ENCODE results near the gene PLEKHF1. TPM values are rescaled to one million over a fixed set of nuclear protein-coding genes. Genes with fewer than 3 reads are reported as not detected.

The PLEKHF1 gene
- total and polyA plus RNA-seq, 2 experiments from 2014 or later: 10.1 to 25.1 TPM

DNA sequence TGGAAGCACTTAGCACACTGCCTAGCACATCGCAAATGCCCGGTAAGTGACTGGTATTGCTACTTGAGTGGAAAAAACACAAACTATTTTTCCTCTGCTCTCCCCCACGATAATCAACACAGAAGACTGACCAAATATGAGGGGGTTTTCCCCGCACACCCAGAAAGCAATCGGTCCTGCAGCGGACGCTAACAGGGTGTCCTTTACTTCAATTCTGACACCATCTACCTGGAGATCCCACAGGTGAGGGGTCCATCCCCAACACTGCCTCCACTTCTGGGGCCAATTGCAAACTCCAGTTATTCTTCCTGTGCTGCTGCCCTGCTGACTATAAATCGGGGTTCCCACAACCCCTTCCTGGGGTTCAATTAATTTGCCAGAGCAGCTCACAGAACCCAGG lies 26.2 kb upstream of the PLEKHF1 start:
- Histone ChIP-seq H4K20me1 (replicated peaks; ENCODE audit: insufficient read depth) (no peaks in the 10 kb centered on the region), H3K36me3 (ENCODE audit: insufficient read depth) (no peaks in the 10 kb centered on the region), H2AFZ (no peak overlapping the region), H3K27ac (ENCODE audit: low read depth) (no peak overlapping the region), H3F3A (replicated peaks; ENCODE audit: low read depth) (no peaks in the 10 kb centered on the region), H3K9me2 (ENCODE audit: insufficient read depth) (no peaks in the 10 kb centered on the region), H3K4me1 (ENCODE audit: insufficient read depth) (no peaks in the 10 kb centered on the region), H3K79me2 (replicated peaks; ENCODE audit: insufficient read depth) (no peaks in the 10 kb centered on the region), H3K4me2 (no peak overlapping the region), H3K27me3 (ENCODE audit: insufficient read depth) (no peaks in the 10 kb centered on the region), H3K4me3 (no peak overlapping the region)
- ATAC-seq: no peak
- H3K9me3 Mint-ChIP-seq: no peaks in the 10 kb centered on the region
- peaks cover 2% of the 10 kb centered on the region for H3K27me3 Mint-ChIP-seq (ENCODE audit: insufficient read depth, low read depth, poor library complexity)
- H3K4me3 Mint-ChIP-seq: no peak overlapping the region
- H3K36me3 Mint-ChIP-seq (ENCODE audit: low read depth): no peaks in the 10 kb centered on the region
- TF ChIP-seq EZH2phosphoT487 (IDR thresholded peaks at IDR 0.05; ENCODE audit: unreplicated experiment) (no peak), POLR2AphosphoS5 (IDR thresholded peaks at IDR 0.05; ENCODE audit: low read depth) (no peak), JUNB (IDR thresholded peaks at IDR 0.05; ENCODE audit: unreplicated experiment) (no peak), CREB1 (CRISPR knock-in tag; IDR thresholded peaks at IDR 0.05; ENCODE audit: low read depth) (no peak), EZH2 (IDR thresholded peaks at IDR 0.05; ENCODE audit: low read depth, unreplicated experiment) (no peak), ZNF331 (CRISPR knock-in tag; IDR thresholded peaks at IDR 0.05; ENCODE audit: low read depth) (no peak), NANOG (IDR thresholded peaks at IDR 0.05; ENCODE audit: borderline replicate concordance) (no peak), STAT1 (IDR thresholded peaks at IDR 0.05; ENCODE audit: unreplicated experiment) (no peak), ZNF114 (CRISPR knock-in tag; IDR thresholded peaks at IDR 0.05) (no peak)
- TF ChIP-seq, protein P1, sequence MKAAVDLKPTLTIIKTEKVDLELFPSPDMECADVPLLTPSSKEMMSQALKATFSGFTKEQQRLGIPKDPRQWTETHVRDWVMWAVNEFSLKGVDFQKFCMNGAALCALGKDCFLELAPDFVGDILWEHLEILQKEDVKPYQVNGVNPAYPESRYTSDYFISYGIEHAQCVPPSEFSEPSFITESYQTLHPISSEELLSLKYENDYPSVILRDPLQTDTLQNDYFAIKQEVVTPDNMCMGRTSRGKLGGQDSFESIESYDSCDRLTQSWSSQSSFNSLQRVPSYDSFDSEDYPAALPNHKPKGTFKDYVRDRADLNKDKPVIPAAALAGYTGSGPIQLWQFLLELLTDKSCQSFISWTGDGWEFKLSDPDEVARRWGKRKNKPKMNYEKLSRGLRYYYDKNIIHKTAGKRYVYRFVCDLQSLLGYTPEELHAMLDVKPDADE (IDR thresholded peaks at IDR 0.05): no peak
- TF ChIP-seq, protein P2, sequence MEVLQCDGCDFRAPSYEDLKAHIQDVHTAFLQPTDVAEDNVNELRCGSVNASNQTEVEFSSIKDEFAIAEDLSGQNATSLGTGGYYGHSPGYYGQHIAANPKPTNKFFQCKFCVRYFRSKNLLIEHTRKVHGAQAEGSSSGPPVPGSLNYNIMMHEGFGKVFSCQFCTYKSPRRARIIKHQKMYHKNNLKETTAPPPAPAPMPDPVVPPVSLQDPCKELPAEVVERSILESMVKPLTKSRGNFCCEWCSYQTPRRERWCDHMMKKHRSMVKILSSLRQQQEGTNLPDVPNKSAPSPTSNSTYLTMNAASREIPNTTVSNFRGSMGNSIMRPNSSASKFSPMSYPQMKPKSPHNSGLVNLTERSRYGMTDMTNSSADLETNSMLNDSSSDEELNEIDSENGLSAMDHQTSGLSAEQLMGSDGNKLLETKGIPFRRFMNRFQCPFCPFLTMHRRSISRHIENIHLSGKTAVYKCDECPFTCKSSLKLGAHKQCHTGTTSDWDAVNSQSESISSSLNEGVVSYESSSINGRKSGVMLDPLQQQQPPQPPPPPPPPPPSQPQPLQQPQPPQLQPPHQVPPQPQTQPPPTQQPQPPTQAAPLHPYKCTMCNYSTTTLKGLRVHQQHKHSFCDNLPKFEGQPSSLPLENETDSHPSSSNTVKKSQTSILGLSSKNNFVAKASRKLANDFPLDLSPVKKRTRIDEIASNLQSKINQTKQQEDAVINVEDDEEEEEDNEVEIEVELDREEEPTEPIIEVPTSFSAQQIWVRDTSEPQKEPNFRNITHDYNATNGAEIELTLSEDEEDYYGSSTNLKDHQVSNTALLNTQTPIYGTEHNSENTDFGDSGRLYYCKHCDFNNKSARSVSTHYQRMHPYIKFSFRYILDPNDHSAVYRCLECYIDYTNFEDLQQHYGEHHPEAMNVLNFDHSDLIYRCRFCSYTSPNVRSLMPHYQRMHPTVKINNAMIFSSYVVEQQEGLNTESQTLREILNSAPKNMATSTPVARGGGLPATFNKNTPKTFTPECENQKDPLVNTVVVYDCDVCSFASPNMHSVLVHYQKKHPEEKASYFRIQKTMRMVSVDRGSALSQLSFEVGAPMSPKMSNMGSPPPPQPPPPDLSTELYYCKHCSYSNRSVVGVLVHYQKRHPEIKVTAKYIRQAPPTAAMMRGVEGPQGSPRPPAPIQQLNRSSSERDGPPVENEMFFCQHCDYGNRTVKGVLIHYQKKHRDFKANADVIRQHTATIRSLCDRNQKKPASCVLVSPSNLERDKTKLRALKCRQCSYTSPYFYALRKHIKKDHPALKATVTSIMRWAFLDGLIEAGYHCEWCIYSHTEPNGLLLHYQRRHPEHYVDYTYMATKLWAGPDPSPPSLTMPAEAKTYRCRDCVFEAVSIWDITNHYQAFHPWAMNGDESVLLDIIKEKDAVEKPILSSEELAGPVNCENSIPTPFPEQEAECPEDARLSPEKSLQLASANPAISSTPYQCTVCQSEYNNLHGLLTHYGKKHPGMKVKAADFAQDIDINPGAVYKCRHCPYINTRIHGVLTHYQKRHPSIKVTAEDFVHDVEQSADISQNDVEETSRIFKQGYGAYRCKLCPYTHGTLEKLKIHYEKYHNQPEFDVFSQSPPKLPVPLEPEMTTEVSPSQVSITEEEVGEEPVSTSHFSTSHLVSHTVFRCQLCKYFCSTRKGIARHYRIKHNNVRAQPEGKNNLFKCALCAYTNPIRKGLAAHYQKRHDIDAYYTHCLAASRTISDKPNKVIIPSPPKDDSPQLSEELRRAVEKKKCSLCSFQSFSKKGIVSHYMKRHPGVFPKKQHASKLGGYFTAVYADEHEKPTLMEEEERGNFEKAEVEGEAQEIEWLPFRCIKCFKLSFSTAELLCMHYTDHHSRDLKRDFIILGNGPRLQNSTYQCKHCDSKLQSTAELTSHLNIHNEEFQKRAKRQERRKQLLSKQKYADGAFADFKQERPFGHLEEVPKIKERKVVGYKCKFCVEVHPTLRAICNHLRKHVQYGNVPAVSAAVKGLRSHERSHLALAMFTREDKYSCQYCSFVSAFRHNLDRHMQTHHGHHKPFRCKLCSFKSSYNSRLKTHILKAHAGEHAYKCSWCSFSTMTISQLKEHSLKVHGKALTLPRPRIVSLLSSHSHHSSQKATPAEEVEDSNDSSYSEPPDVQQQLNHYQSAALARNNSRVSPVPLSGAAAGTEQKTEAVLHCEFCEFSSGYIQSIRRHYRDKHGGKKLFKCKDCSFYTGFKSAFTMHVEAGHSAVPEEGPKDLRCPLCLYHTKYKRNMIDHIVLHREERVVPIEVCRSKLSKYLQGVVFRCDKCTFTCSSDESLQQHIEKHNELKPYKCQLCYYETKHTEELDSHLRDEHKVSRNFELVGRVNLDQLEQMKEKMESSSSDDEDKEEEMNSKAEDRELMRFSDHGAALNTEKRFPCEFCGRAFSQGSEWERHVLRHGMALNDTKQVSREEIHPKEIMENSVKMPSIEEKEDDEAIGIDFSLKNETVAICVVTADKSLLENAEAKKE (CRISPR knock-in tag; IDR thresholded peaks at IDR 0.05): no peak
- TF ChIP-seq, protein P3, sequence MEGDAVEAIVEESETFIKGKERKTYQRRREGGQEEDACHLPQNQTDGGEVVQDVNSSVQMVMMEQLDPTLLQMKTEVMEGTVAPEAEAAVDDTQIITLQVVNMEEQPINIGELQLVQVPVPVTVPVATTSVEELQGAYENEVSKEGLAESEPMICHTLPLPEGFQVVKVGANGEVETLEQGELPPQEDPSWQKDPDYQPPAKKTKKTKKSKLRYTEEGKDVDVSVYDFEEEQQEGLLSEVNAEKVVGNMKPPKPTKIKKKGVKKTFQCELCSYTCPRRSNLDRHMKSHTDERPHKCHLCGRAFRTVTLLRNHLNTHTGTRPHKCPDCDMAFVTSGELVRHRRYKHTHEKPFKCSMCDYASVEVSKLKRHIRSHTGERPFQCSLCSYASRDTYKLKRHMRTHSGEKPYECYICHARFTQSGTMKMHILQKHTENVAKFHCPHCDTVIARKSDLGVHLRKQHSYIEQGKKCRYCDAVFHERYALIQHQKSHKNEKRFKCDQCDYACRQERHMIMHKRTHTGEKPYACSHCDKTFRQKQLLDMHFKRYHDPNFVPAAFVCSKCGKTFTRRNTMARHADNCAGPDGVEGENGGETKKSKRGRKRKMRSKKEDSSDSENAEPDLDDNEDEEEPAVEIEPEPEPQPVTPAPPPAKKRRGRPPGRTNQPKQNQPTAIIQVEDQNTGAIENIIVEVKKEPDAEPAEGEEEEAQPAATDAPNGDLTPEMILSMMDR (conservative IDR thresholded peaks at IDR 0.05; ENCODE audit: low read depth in 2 of 2): no peak
- TF ChIP-seq, protein P4, sequence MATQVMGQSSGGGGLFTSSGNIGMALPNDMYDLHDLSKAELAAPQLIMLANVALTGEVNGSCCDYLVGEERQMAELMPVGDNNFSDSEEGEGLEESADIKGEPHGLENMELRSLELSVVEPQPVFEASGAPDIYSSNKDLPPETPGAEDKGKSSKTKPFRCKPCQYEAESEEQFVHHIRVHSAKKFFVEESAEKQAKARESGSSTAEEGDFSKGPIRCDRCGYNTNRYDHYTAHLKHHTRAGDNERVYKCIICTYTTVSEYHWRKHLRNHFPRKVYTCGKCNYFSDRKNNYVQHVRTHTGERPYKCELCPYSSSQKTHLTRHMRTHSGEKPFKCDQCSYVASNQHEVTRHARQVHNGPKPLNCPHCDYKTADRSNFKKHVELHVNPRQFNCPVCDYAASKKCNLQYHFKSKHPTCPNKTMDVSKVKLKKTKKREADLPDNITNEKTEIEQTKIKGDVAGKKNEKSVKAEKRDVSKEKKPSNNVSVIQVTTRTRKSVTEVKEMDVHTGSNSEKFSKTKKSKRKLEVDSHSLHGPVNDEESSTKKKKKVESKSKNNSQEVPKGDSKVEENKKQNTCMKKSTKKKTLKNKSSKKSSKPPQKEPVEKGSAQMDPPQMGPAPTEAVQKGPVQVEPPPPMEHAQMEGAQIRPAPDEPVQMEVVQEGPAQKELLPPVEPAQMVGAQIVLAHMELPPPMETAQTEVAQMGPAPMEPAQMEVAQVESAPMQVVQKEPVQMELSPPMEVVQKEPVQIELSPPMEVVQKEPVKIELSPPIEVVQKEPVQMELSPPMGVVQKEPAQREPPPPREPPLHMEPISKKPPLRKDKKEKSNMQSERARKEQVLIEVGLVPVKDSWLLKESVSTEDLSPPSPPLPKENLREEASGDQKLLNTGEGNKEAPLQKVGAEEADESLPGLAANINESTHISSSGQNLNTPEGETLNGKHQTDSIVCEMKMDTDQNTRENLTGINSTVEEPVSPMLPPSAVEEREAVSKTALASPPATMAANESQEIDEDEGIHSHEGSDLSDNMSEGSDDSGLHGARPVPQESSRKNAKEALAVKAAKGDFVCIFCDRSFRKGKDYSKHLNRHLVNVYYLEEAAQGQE (IDR thresholded peaks at IDR 0.05; ENCODE audit: unreplicated experiment): no peak
- H3K4me1 Mint-ChIP-seq: no peaks in the 10 kb centered on the region; the same call in 2 of the 3 replicates
- no peak overlapping the region for H3K27ac Mint-ChIP-seq
- no peak for DNase-seq (ENCODE audit: low spot score)

All from GM23338 (cell line).